Measurements from ENCODE around the gene FGD5. TPM values are rescaled to one million over a fixed set of nuclear protein-coding genes. Genes with fewer than 3 reads are reported as not detected.

FGD5 gene
- total RNA-seq, 1 donor from 2014 or later: 294 TPM

GRCh38 chr3:14959359-14959943 is 140.7 kb downstream of the FGD5 start:
- no peak for TF ChIP-seq CTCF (IDR thresholded peaks at IDR 0.05; ENCODE audit: unreplicated experiment)
- Mint-ChIP-seq H3K27me3 (ENCODE audit: unreplicated experiment) (peaks cover 2% of the 10 kb centered on the region), H3K36me3 (ENCODE audit: low read depth, unreplicated experiment) (peaks cover 3% of the 10 kb centered on the region), H3K27ac (ENCODE audit: unreplicated experiment) (no peak overlapping the region), H3K9me3 (ENCODE audit: unreplicated experiment) (no peaks in the 10 kb centered on the region), H3K4me1 (ENCODE audit: unreplicated experiment) (peaks cover 28% of the 10 kb centered on the region), H3K4me3 (ENCODE audit: unreplicated experiment) (no peak overlapping the region)
- DNase-seq (ENCODE audit: low spot score): no peak

- no peak overlapping the region for H3K27ac Mint-ChIP-seq (ENCODE audit: unreplicated experiment)
- H3K9me3 Mint-ChIP-seq (ENCODE audit: unreplicated experiment): no peaks in the 10 kb centered on the region
- peaks cover 7% of the 10 kb centered on the region for H3K4me1 Mint-ChIP-seq (ENCODE audit: unreplicated experiment)
- DNase-seq (ENCODE audit: low spot score): no peak
- no peak for TF ChIP-seq CTCF (IDR thresholded peaks at IDR 0.05; ENCODE audit: unreplicated experiment)
- no peak overlapping the region for H3K4me3 Mint-ChIP-seq (ENCODE audit: unreplicated experiment)
- no peaks in the 10 kb centered on the region for H3K27me3 Mint-ChIP-seq (ENCODE audit: unreplicated experiment)
- peaks cover 16% of the 10 kb centered on the region for H3K36me3 Mint-ChIP-seq (ENCODE audit: low read depth, unreplicated experiment)
Measured at GRCh38 chr3:14962762-14963161, 144.0 kb downstream of the FGD5 start.

GRCh38 chr3:14967285-14967684 is 148.5 kb downstream of the FGD5 start:
- no peak for TF ChIP-seq CTCF (IDR thresholded peaks at IDR 0.05; ENCODE audit: unreplicated experiment)
- peaks cover 23% of the 10 kb centered on the region for H3K36me3 Mint-ChIP-seq (ENCODE audit: low read depth, unreplicated experiment)

GRCh38 chr3:14969671-14970070 is 150.9 kb downstream of the FGD5 start:
- H3K27ac Mint-ChIP-seq (ENCODE audit: unreplicated experiment): no peak overlapping the region
- no peak for DNase-seq (ENCODE audit: low spot score)
- no peaks in the 10 kb centered on the region for H3K27me3 Mint-ChIP-seq (ENCODE audit: unreplicated experiment)
- H3K36me3 Mint-ChIP-seq (ENCODE audit: low read depth, unreplicated experiment): peaks cover 35% of the 10 kb centered on the region
- H3K4me1 Mint-ChIP-seq (ENCODE audit: unreplicated experiment): peaks cover 2% of the 10 kb centered on the region
- no peaks in the 10 kb centered on the region for H3K9me3 Mint-ChIP-seq (ENCODE audit: unreplicated experiment)
- TF ChIP-seq CTCF (IDR thresholded peaks at IDR 0.05; ENCODE audit: unreplicated experiment): no peak
- H3K4me3 Mint-ChIP-seq (ENCODE audit: unreplicated experiment): no peak overlapping the region

More at GRCh38 chr3:14967285-14967684, 148.5 kb downstream of the FGD5 start:
- H3K27ac Mint-ChIP-seq (ENCODE audit: unreplicated experiment): no peak overlapping the region
- DNase-seq (ENCODE audit: low spot score): no peak
- no peaks in the 10 kb centered on the region for H3K27me3 Mint-ChIP-seq (ENCODE audit: unreplicated experiment)
- no peak overlapping the region for H3K4me3 Mint-ChIP-seq (ENCODE audit: unreplicated experiment)
- H3K9me3 Mint-ChIP-seq (ENCODE audit: unreplicated experiment): no peaks in the 10 kb centered on the region
- no peaks in the 10 kb centered on the region for H3K4me1 Mint-ChIP-seq (ENCODE audit: unreplicated experiment)

GRCh38 chr3:14976317-14976716 is 157.6 kb downstream of the FGD5 start:
- Mint-ChIP-seq H3K4me1 (ENCODE audit: unreplicated experiment) (peaks cover 44% of the 10 kb centered on the region), H3K9me3 (ENCODE audit: unreplicated experiment) (no peaks in the 10 kb centered on the region), H3K27ac (ENCODE audit: unreplicated experiment) (peak overlapping the region; percentile 68), H3K4me3 (ENCODE audit: unreplicated experiment) (no peak overlapping the region), H3K27me3 (ENCODE audit: unreplicated experiment) (peaks cover 5% of the 10 kb centered on the region), H3K36me3 (ENCODE audit: low read depth, unreplicated experiment) (peaks cover 26% of the 10 kb centered on the region)
- DNase-seq (ENCODE audit: low spot score): no peak
- TF ChIP-seq CTCF (IDR thresholded peaks at IDR 0.05; ENCODE audit: unreplicated experiment): no peak

Measured in endothelial cell (in vitro differentiated cells).